GM19023 (cell line): ENCODE measurements around the gene ZNF445.
"Not testable (repeated sequence)": the region's sequence is repeated elsewhere in the genome, so short reads cannot be mapped to it uniquely, and the experiment has no call there.

Experiments used
- ATAC-seq: cut with Tn5 transposase; IDR thresholded peaks from one replicate; pipeline ENCODE4 v1.9.1; 2021; ENCODE audit warnings: mild to moderate bottlenecking, moderate library complexity; ENCODE audit not compliant: unreplicated experiment

The ZNF445 gene

GRCh38 chr3:44476963-44477311, 533 bp downstream of the ZNF445 start:
- ATAC-seq = no peak

- ATAC-seq = no peak
These were observed 1.3 kb downstream of the ZNF445 start for GRCh38 chr3:44476181-44476611.

DNA sequence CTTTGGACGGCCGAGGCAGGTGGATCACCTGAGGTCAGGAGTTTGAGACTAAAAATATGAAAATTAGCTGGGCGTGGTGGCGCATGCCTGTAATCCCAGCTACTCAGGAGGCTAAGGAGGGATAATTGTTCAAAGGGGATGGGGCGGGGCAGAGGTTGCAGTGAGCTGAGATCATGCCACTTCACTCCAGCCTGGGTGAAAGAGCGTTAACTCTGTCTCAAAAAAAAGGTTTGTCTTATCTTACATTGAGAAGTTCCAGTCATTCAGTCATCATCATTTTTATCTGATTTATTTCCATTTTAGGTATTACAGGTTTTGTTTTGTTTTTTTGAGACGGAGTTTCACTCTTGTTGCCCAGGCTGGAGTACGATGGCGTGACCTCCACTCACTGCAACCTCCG, 2.6 kb downstream of the ZNF445 start:
- ATAC-seq = not testable (repeated sequence)

DNA sequence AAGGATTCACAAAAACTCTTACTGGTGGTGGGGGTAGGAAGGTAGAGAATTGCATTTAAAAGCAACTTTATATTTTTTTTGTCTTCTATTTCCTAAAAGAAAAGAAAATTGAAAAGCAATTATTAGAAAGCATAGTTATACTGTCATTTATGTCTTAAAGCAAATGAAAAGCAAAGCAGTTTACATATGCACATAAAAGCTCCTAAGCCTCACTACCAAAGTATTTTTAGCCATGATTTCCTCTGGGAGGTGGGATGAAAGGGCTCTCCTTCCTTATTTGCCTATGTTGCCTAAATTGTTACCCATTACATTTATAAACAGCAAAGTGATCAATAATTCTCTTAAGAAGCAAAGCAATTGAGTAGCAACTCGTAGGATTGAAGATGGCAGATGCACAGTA, 7.0 kb downstream of the ZNF445 start:
- ATAC-seq = no peak

GRCh38 chr3:44469914-44470313, 7.6 kb downstream of the ZNF445 start:
- no peak for ATAC-seq

DNA sequence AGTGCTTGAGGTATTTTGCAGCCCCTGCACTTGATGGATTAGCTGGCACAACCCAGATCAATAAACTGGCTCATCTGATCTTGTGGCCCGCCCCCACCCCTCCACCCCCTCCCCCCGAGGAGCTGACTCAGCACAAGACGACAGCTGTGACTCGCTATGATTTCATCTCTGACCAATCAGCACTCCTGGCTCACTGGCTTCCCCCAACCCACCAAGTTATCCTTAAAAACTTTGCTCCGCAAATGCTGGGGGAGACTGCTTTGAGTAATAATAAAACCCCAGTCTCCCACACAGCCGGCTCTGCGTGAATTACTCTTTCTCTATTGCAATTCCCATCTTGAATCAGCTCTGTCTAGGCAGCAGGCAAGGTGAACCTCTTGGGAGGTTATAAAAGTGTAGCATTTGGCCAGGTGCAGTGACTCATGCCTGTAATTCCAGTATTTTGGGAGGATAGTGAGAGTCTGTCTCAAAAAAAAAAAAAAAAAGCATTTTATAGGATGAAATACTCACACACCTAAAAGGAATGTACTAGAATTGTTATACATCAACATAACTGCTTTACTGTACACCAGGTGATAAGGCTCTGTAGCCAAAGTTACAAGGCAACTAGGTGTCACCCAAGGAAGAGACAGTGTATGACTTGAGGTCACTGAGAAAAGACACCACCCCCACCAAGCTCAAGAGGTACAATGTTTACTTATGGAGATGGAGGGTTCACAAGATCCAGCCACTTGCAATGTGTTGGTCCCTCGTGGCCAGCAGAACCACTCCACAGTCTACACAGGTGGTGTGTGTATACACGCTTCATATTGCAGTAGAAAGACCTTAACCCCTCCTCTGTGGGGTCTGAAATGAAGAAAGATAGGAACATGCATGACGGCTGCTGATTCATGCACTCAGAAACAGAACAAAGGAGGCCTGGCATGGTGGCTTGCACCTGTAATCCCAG, 8.6 kb downstream of the ZNF445 start:
- ATAC-seq = no peak

DNA sequence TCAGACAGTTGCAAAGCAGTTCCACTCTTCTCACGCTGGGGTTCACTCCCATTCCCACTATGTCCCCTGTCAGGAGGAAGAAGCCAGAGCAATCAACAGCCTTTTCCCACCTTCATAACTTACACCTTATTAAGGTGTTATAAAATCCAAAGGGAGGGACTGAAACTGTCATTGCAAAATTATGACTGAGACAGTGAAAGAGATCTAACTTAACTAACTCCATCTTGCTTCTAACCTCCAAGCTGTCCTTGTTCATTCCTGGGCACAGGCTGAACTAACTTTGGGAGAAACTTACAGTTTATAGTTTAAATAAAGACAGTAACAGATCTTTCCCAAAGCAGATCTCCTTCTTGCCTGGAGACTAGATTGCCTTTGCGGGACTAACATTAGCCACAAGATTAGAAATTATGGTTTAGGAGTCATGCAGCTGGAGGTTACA, 9.4 kb downstream of the ZNF445 start:
- not testable (repeated sequence) for ATAC-seq

GRCh38 chr3:44467241-44467640, 10.2 kb downstream of the ZNF445 start:
- ATAC-seq = no peak

- ATAC-seq = not testable (repeated sequence)
These were observed 12.6 kb downstream of the ZNF445 start for GRCh38 chr3:44464920-44465319.

DNA sequence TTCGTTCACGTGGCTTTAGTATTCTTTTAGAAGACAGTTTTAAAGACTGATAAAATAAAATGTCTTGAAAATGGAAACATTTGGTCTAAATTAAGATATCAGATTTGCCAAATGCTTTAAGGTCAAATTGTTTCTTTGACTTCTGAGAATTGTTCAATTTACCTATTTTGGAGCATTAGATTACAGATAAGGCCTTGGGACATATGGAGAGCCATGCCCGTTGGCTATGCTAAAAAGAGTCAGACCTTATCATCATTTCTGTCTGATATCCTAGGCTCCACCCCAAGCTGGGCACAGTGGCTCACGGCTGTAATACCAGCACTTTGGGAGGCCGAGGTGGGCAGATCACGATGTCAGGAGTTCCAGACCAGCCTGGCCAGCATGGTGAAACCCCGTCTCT, 13.0 kb downstream of the ZNF445 start:
- ATAC-seq = no peak

- ATAC-seq = not testable (repeated sequence)
These were observed 17.4 kb downstream of the ZNF445 start for GRCh38 chr3:44460050-44460449.

DNA sequence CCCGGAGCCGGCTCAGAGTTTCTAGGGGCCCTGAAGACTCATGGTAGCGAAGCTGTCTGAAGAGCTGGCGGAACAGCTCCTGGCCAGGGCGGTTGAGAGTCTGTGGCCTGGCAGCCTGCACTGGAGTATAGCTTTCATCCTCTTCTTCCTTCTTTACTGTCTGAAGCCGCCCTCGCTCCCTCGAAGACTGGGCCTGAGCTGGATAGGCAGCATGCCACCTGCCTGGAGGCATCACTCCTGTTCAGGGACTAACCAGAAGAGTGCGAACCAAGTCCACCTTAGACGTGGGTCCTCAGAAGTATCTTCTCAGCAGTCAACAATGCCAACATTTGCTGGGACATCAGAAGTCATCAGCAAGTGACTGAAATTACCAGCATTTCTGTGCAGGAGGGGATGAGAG, 22.2 kb downstream of the ZNF445 start:
- no peak for ATAC-seq

DNA sequence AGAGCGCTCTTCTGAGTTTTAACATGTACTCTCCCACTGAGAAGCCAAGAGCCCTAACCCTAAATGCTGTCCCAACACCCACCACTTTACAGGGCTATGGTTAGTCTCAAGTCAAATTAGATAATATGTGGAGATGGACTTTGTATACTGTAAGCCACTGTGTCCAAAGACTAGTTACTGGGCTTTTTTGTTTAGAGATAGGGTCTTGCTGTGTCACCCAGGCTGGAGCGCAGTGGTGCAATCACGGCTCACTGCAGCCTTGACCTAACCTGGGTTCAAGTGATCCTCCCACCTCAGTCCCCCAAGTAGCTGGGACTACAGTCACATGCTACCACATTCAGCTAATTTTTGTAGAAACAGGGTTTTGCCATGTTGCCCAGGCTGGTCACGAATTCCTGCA, 23.2 kb downstream of the ZNF445 start:
- no peak for ATAC-seq

DNA sequence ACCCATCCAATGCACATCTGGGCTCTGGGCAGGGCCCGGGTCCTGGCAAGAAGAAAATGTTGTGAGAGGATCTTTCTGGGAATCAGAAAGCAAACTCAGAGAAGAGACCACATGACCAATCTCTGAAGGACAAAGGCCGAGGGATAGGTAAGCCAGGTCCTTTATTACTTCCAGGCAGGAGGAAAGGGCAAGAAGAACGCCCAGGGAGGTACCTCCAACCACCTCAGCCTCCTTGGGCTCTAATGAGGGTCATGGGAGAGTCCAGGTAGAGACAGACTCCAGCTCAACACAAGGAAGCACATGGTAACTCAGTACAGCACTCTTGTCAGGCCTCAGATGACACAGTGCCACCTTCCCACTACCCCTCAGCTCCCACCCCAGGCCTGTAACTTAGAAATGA, 26.0 kb downstream of the ZNF445 start:
- no peak for ATAC-seq

GRCh38 chr3:44446929-44447328, 30.5 kb downstream of the ZNF445 start:
- ATAC-seq = no peak

- no peak for ATAC-seq
These were observed 31.7 kb downstream of the ZNF445 start for GRCh38 chr3:44445786-44446185.

DNA sequence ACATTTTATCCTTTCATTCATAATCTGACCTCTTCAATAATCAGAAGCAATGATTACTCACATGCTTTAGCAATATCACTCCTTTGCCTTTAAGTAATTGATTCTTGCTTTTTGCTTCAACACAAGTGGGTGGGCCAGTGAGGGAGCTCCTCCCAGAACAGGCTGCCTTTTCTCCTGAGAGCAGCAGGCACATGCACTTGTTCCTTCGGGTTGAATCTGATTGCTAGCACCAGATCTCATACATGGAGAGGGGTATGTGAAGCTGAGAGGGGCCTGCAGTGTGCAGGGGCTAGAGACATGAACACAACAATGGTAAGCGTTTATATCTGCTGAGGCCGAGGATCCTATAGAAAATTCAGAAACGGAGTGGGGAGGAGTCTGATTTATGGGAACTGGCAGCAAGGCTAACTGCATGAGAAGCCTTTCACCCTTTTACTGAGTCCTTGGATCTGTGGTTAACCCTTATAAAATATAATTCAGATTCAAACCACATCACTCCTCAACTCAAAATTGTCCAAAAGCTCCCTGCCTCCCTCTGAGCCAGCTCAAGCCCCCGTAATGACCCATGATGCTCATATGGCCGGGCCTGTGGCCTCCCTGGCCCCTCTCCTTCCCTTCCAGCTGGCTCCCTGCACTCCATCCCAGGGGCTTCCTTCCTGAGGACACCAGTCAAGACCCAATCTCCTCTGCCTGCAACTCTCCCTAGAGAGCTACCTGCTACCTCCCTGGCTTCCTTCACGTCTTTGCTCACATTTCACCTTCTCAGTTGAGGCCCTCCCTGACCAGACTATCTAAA, 32.4 kb downstream of the ZNF445 start:
- no peak for ATAC-seq

DNA sequence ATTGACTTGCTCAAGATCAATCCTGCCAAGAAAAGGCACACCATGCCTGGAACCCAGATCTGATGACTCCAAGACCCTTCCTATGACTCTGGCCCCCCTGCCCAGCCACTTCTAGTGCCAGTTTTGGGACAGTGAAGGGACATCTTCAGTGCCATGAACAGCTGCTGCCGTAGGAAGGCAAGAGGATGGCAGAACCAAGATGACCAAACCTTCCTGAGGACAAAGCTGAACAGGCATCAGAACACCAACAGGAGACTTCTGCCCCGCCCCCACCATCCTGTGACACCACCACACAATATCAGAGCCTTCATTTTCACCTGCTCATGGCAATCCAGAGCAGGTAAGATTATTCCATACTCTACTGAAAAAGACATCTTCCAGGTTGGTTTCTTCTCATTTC, 33.0 kb downstream of the ZNF445 start:
- no peak for ATAC-seq

DNA sequence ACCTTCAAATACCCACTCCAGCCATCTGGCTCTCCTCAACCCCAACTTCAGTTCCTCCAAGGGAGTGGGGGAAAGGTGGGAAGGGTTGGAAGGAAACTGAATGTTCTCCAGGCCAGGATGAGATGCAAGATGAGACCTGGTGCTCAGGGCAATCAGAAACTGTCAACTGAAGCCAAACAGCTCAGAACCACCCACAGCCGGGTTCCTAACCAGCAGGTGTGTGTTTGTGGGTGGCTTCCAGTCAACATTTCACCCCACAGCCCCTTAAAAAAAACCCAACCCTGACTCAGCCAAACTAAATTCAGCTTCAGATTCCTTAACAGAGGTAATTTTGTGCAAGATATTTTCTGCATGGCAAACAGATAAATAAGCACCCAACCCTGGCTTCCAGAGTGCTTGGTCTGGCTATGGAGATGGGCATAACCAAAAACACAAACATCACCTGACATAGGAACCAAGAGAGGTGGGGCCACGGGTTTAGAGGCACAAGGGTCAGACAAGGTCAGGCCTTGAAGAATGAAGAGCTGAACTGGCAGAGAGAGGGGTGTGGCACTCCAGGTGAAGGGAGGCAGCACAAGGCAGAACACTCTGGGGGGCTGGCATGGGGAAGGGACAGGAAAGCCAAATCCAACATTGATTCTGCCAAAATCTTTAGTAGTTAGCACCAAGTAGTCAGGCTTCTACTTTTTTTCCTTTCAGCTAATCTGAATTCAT, 34.7 kb downstream of the ZNF445 start:
- ATAC-seq = no peak

GRCh38 chr3:44439499-44440295, 37.8 kb downstream of the ZNF445 start:
- peak; percentile 90 for ATAC-seq
